ENCODE measurements around the gene CTRB1. TPM values are rescaled to one million over a fixed set of nuclear protein-coding genes. Genes with fewer than 3 reads are reported as not detected.

CTRB1 gene
- total RNA-seq = not detected in 2 replicates

GRCh38 chr16:75218256-75219076 is at the start of gene CTRB1:
Gene CTRB1 (plus strand): TSS chr16:75218988. CDS start chr16:75219008, 20 bp downstream.

DNA sequence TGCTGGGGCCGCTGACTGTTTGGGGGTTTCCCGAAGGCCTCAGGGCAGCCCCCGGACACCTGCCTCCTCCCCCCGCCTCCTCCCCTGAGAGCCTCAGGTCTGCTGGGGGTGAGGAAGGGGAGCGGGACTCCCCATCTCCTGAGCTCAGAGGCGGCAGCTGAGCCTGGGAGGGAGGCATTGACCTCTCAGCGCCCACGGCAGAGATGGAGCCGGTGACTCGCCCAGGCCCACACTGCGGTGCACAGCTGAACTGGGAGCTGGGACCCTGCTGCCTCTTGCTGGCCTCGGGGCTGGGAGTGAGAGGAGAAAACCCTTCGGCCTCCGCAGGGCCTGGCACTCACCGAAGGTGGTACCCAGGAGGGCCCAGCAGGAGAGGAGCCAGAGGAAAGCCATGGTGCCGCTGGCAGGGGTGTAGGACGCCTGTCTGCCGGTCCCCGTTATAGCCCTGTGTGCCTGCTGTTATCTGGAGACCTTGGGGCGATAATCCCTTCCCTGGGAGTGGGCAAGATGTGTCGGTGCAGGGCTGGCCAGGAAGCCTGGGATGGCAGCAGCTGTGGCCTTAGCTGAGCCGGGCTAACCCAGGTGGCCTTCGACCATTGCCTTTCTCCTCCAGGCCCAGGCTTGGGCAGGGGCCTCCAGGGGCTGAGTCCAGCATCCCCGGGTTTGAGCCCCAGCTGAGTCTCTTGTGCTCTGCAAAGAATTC is 11.9 kb upstream of the CTRB1 start, which contains the start of gene CTRB2:
Gene CTRB2 (minus strand): TSS at position 413 of the 703 bp plus-strand sequence. CDS start 20 bp downstream, at position 393.

DNA sequence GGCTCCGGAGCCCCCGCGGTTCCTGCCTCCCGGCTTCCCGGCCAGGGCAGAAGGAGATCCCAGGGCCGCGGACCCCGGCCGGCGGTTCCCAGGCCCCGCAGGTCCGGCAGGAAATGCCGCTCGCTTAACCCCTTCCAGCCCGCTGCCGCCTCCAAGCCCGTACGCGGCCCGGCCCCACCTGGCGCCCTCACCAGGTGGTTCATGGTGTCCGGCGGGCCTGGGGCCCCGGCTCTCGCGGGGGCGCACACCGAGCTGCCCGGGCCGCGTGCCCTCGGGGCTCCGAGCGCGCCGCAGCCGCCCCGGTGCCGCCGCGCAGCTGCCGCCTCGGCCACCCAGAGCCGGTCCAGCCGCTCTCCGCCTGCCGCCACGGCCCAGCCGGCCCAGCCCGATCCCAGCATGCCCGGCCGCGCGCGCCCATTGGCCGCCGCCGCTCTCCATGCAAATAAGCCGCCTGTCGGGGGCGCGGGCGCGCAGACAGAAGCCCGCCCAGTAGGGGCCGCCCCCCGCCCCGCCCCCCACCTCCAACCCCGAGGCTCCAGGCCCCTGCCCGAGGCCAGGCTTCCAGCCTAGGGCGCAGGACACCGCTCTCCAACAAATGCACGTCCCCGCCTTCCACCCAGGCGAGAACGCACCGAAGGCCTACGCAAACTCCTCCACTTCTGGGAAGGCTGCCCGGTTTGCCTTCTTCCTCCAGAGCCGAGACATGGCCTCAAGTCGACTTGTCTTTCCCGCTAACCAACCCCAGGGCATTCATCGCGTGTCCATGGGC is 32.7 kb downstream of the CTRB1 start, which contains the start of gene BCAR1:
Gene BCAR1 (minus strand): TSS at position 345 of the 769 bp plus-strand sequence. CDS start 142 bp downstream, at position 203.

Other genes starting within 250 kb of the CTRB1 start
- 11.9 and 15.1 TPM in 2 replicates for gene WDR59, start 233.9 kb upstream of the CTRB1 start, total RNA-seq
- gene ZNRF1, start 220.0 kb upstream of the CTRB1 start, total RNA-seq = 19.6 and 22.2 TPM in 2 replicates
- gene LDHD, start 102.2 kb upstream of the CTRB1 start, total RNA-seq = 2.4 TPM in 1 of 2 replicates, not detected in the other
- 5.1 and 6.5 TPM in 2 replicates for gene ZFP1, start 70.5 kb upstream of the CTRB1 start, total RNA-seq
- not detected in 2 replicates for gene CTRB2, start 11.8 kb upstream of the CTRB1 start, total RNA-seq
- gene BCAR1, start 32.6 kb downstream of the CTRB1 start, total RNA-seq = 148 and 190 TPM in 2 replicates
- gene CFDP1, start 214.5 kb downstream of the CTRB1 start, total RNA-seq = 15.0 and 16.3 TPM in 2 replicates
- gene TMEM170A, start 245.7 kb downstream of the CTRB1 start, total RNA-seq = 8.6 and 11.7 TPM in 2 replicates

All from mesangial cell (primary cell).